H9 (cell line): Measurements from ENCODE around the gene SYNPO2. TPM values are rescaled to one million over a fixed set of nuclear protein-coding genes. Genes with fewer than 3 reads are reported as not detected.

ENCODE experiments used
- DNase-seq: peaks from one replicate; pipeline ENCODE4 v3.0.0-alpha.2; 2017
- H2AFZ ChIP-seq: one replicate; pipeline ENCODE4 v1.6.1; 2013; ENCODE audit warnings: mild to moderate bottlenecking, low read length, control low read depth, moderate library complexity
- H2AK5ac ChIP-seq: 2 replicates; pipeline ENCODE4 v1.6.1; 2013; ENCODE audit warnings: low read length, control low read depth, mixed read lengths; ENCODE audit not compliant: insufficient read length
- H2BK120ac ChIP-seq: one replicate; pipeline ENCODE4 v1.6.1; 2013; ENCODE audit warnings: low read depth, mild to moderate bottlenecking, low read length, control low read depth, inconsistent platforms; ENCODE audit not compliant: poor library complexity, severe bottlenecking
- H2BK12ac ChIP-seq: 2 replicates; pipeline ENCODE4 v1.6.1; 2013; ENCODE audit warnings: low read length, control low read depth, mixed read lengths, low read depth; ENCODE audit not compliant: insufficient read length
- H2BK15ac ChIP-seq: 2 replicates; pipeline ENCODE4 v1.6.1; 2013; ENCODE audit warnings: low read depth, low read length, control low read depth
- H2BK20ac ChIP-seq: one replicate; pipeline ENCODE4 v1.6.1; 2013; ENCODE audit warnings: low read depth, mild to moderate bottlenecking, low read length, control low read depth, inconsistent platforms; ENCODE audit not compliant: poor library complexity, severe bottlenecking
- H2BK5ac ChIP-seq: 2 replicates; pipeline ENCODE4 v1.6.1; 2013; ENCODE audit warnings: low read length, control low read depth, mixed read lengths; ENCODE audit not compliant: insufficient read length
- H3K14ac ChIP-seq: 2 replicates; pipeline ENCODE4 v1.6.1; 2013; ENCODE audit warnings: low read length, control low read depth; ENCODE audit not compliant: insufficient read depth
- H3K18ac ChIP-seq: 2 replicates; pipeline ENCODE4 v1.6.1; 2013; ENCODE audit warnings: low read depth, mild to moderate bottlenecking, mixed read lengths, low read length, control low read depth; ENCODE audit not compliant: insufficient read length
- H3K23ac ChIP-seq: 2 replicates; pipeline ENCODE4 v1.6.1; 2013; ENCODE audit warnings: low read length, control low read depth, mixed read lengths, low read depth; ENCODE audit not compliant: insufficient read length
- H3K23me2 ChIP-seq: 2 replicates; pipeline ENCODE4 v1.6.1; 2013; ENCODE audit warnings: low read depth, mild to moderate bottlenecking, mixed read lengths, low read length, control low read depth; ENCODE audit not compliant: insufficient read length, poor library complexity, severe bottlenecking
- H3K27ac ChIP-seq: 2 replicates; pipeline ENCODE4 v1.5.1; 2013; ENCODE audit warnings: low read length, control low read depth, mixed read lengths, low read depth; ENCODE audit not compliant: insufficient read length
- H3K27me3 ChIP-seq: 2 replicates; pipeline ENCODE4 v1.6.1; 2013; ENCODE audit warnings: low read length, control low read depth, inconsistent platforms; ENCODE audit not compliant: insufficient read depth
- H3K4ac ChIP-seq: 2 replicates; pipeline ENCODE4 v1.6.1; 2013; ENCODE audit warnings: low read depth, mild to moderate bottlenecking, control low read depth, inconsistent platforms, low read length, moderate library complexity
- H3K4me1 ChIP-seq: 2 replicates; pipeline ENCODE4 v1.6.1; 2013; ENCODE audit warnings: low read length, control low read depth, inconsistent platforms; ENCODE audit not compliant: insufficient read depth
- H3K4me2 ChIP-seq: 2 replicates; pipeline ENCODE4 v1.6.1; 2013; ENCODE audit warnings: low read length, control low read depth, mixed read lengths; ENCODE audit not compliant: insufficient read length, insufficient read depth
- H3K56ac ChIP-seq: 2 replicates; pipeline ENCODE4 v1.6.1; 2013; ENCODE audit warnings: low read depth, mild to moderate bottlenecking, mixed read lengths, low read length, control low read depth; ENCODE audit not compliant: insufficient read length
- H3K79me1 ChIP-seq: 2 replicates; pipeline ENCODE4 v1.6.1; 2013; ENCODE audit warnings: low read depth, mild to moderate bottlenecking, moderate library complexity, low read length, control low read depth, inconsistent platforms; ENCODE audit not compliant: insufficient read depth, poor library complexity, severe bottlenecking
- H3K79me2 ChIP-seq: 2 replicates; pipeline ENCODE4 v1.6.1; 2013; ENCODE audit warnings: low read length, control low read depth, inconsistent platforms; ENCODE audit not compliant: insufficient read depth
- H3K9ac ChIP-seq: 2 replicates; pipeline ENCODE4 v1.6.1; 2013; ENCODE audit warnings: low read length, control low read depth, mixed read lengths; ENCODE audit not compliant: insufficient read length; ENCODE audit errors: extremely low read depth
- H3K9me3 ChIP-seq: one replicate; pipeline ENCODE4 v1.6.1; 2013; ENCODE audit warnings: low read depth, low read length, inconsistent platforms; ENCODE audit not compliant: control insufficient read depth
- H3T11ph ChIP-seq: one replicate; pipeline ENCODE4 v1.6.1; 2013; ENCODE audit warnings: mild to moderate bottlenecking, low read length, control low read depth, inconsistent platforms
- H4K20me1 ChIP-seq: one replicate; pipeline ENCODE4 v1.6.1; 2013; ENCODE audit not compliant: control insufficient read depth, insufficient read length, insufficient read depth
- H4K5ac ChIP-seq: 2 replicates; pipeline ENCODE4 v1.6.1; 2013; ENCODE audit warnings: low read depth, mild to moderate bottlenecking, mixed read lengths, low read length, control low read depth; ENCODE audit not compliant: insufficient read length
- H4K8ac ChIP-seq: replicated peaks from 2 replicates; pipeline ENCODE4 v1.6.1; 2013; ENCODE audit warnings: low read length, control low read depth, mixed read lengths, low read depth; ENCODE audit not compliant: insufficient read length
- H4K91ac ChIP-seq: 2 replicates; pipeline ENCODE4 v1.6.1; 2013; ENCODE audit warnings: low read depth, mild to moderate bottlenecking, moderate library complexity, mixed read lengths, low read length, control low read depth; ENCODE audit not compliant: insufficient read length
- H3K27ac Mint-ChIP-seq, 3 experiments: 2 replicates in 2 of 3; 3 replicates in 1 of 3; pipeline ENCODE4 v1.8.0; 2020 to 2021; ENCODE audit warnings: mixed read lengths in 3 of 3, mild to moderate bottlenecking in 1 of 3, moderate library complexity in 1 of 3
- H3K27me3 Mint-ChIP-seq: 2 replicates; pipeline ENCODE4 v1.8.0; 2021; ENCODE audit warnings: low read depth, mild to moderate bottlenecking, moderate library complexity, mixed read lengths
- H3K36me3 Mint-ChIP-seq, 3 experiments: 2 replicates in 2 of 3; 3 replicates in 1 of 3; pipeline ENCODE4 v1.8.0; 2020 to 2021; ENCODE audit warnings: low read depth in 3 of 3, mixed read lengths in 3 of 3; ENCODE audit not compliant: insufficient read depth in 1 of 3
- H3K4me1 Mint-ChIP-seq, 2 experiments: 2 replicates each; pipeline ENCODE4 v1.8.0; 2020; ENCODE audit warnings: mixed read lengths in 2 of 2
- H3K4me3 Mint-ChIP-seq, 2 experiments: 2 replicates in 1 of 2; 3 replicates in 1 of 2; pipeline ENCODE4 v1.8.0; 2020 to 2021; ENCODE audit warnings: mild to moderate bottlenecking in 2 of 2, mixed read lengths in 2 of 2, moderate library complexity in 1 of 2
- H3K9me3 Mint-ChIP-seq, 2 experiments: 2 replicates in 1 of 2; 3 replicates in 1 of 2; pipeline ENCODE4 v1.8.0; 2020; ENCODE audit warnings: mild to moderate bottlenecking in 2 of 2, mixed read lengths in 2 of 2, moderate library complexity in 1 of 2
- CTCF ChIP-seq: fragments of 200-600 bp; sonication (generic); conservative IDR thresholded peaks from 3 replicates; pipeline ENCODE4 v1.8.0; 2021; ENCODE audit warnings: antibody characterized with exemption, mild to moderate bottlenecking
- WGBS: extraction: QIAGEN DNeasy Blood & Tissue Kit; methylation state at CpG from one replicate; pipeline ENCODE4 v1.1.7; 2013; ENCODE audit warnings: missing lambda C conversion rate, low lambda C conversion rate, mixed read lengths; ENCODE audit not compliant: insufficient read length; ENCODE audit errors: extremely low coverage; 5-methylcytosine and 5-hydroxymethylcytosine counted together
- total RNA-seq: library from RNA; stranded (reverse); gene quantifications from 2 replicates; pipeline ENCODE4 v1.2.1, GENCODE V29; 2021

Gene SYNPO2
- total RNA-seq, 1 experiment from 2014 or later: 1.1 TPM

- no peak overlapping the region for H3K14ac ChIP-seq
Measured at GRCh38 chr4:118911238-118911703, 22.6 kb downstream of the SYNPO2 start.

More at GRCh38 chr4:118911238-118911703, 22.6 kb downstream of the SYNPO2 start:
- TF ChIP-seq CTCF: no peak
- no peak overlapping the region for H4K5ac ChIP-seq
- no peak overlapping the region for H3K18ac ChIP-seq
- no peaks in the 10 kb centered on the region for H3K79me2 ChIP-seq
- H3K9ac ChIP-seq: no peak overlapping the region
- H4K8ac ChIP-seq: no peak overlapping the region
- no peak overlapping the region for H2AK5ac ChIP-seq
- H3K23me2 ChIP-seq: no peaks in the 10 kb centered on the region
- H2AFZ ChIP-seq: no peak overlapping the region
- H3K9me3 ChIP-seq: no peaks in the 10 kb centered on the region
- no CpG with 5 or more reads among the region's 3 CpGs for WGBS
- H4K91ac ChIP-seq: no peak overlapping the region
- no peak overlapping the region for H2BK120ac ChIP-seq
- H3K27me3 ChIP-seq: no peaks in the 10 kb centered on the region
- H2BK20ac ChIP-seq: no peak overlapping the region
- H3K56ac ChIP-seq: no peak overlapping the region
- no peaks in the 10 kb centered on the region for H3K4me1 ChIP-seq
- no peaks in the 10 kb centered on the region for H3K9me3 Mint-ChIP-seq
- no peak overlapping the region for H2BK12ac ChIP-seq
- H3T11ph ChIP-seq: no peak overlapping the region
- no peak overlapping the region for H3K23ac ChIP-seq
- H3K27me3 Mint-ChIP-seq: no peaks in the 10 kb centered on the region
- no peak overlapping the region for H3K27ac Mint-ChIP-seq
- H4K20me1 ChIP-seq: no peaks in the 10 kb centered on the region
- no peak overlapping the region for H3K27ac ChIP-seq
- H2BK5ac ChIP-seq: no peak overlapping the region
- H3K4me1 Mint-ChIP-seq: no peaks in the 10 kb centered on the region
- no peak overlapping the region for H3K4me2 ChIP-seq
- no peaks in the 10 kb centered on the region for H3K79me1 ChIP-seq
- no peak overlapping the region for H2BK15ac ChIP-seq
- H3K4ac ChIP-seq: no peak overlapping the region
- no peak for DNase-seq
- no peaks in the 10 kb centered on the region for H3K36me3 Mint-ChIP-seq
- no peak overlapping the region for H3K4me3 Mint-ChIP-seq
